ENCODE results near the gene ST6GALNAC2.

The ST6GALNAC2 gene

GRCh38 chr17:76601065-76601464 lies 15.4 kb upstream of the ST6GALNAC2 start:
- DNase-seq (ENCODE audit: insufficient read length, low spot score) (no peak), FAIRE-seq (no peak)

- DNase-seq (ENCODE audit: insufficient read length, low spot score) (no peak), FAIRE-seq (no peak)
Measured at GRCh38 chr17:76599694-76600460, 14.2 kb upstream of the ST6GALNAC2 start.

- DNase-seq (ENCODE audit: insufficient read length, low spot score) (no peak), FAIRE-seq (no peak)
Measured at GRCh38 chr17:76598004-76598439, 12.4 kb upstream of the ST6GALNAC2 start.

- DNase-seq (ENCODE audit: insufficient read length, low spot score) = no peak
- FAIRE-seq = no peak
Measured at GRCh38 chr17:76597156-76598003, 11.7 kb upstream of the ST6GALNAC2 start.

- FAIRE-seq (no peak), DNase-seq (ENCODE audit: insufficient read length, low spot score) (no peak)
Measured at GRCh38 chr17:76594690-76595089, 9.0 kb upstream of the ST6GALNAC2 start.

GRCh38 chr17:76593959-76594358 lies 8.3 kb upstream of the ST6GALNAC2 start:
- FAIRE-seq (no peak), DNase-seq (ENCODE audit: insufficient read length, low spot score) (no peak)

- DNase-seq (ENCODE audit: insufficient read length, low spot score) (peak; percentile 39), FAIRE-seq (peak; percentile 40)
Measured at GRCh38 chr17:76593384-76593826, 7.7 kb upstream of the ST6GALNAC2 start.

GRCh38 chr17:76588182-76588581 lies 2.5 kb upstream of the ST6GALNAC2 start:
- DNase-seq (ENCODE audit: insufficient read length, low spot score) (no peak), FAIRE-seq (peak; percentile 51)

- no peak for FAIRE-seq
- no peak for DNase-seq (ENCODE audit: insufficient read length, low spot score)
Measured at GRCh38 chr17:76586741-76587487, 1.3 kb upstream of the ST6GALNAC2 start.

- DNase-seq (ENCODE audit: insufficient read length, low spot score) = no peak
- FAIRE-seq = no peak
Measured at GRCh38 chr17:76585033-76585648, 519 bp downstream of the ST6GALNAC2 start.

- FAIRE-seq = no peak
Measured at GRCh38 chr17:76584427-76585032, 1.1 kb downstream of the ST6GALNAC2 start.

GRCh38 chr17:76582660-76583059 lies 3.0 kb downstream of the ST6GALNAC2 start:
- no peak for FAIRE-seq

More at GRCh38 chr17:76584427-76585032, 1.1 kb downstream of the ST6GALNAC2 start:
- DNase-seq (ENCODE audit: insufficient read length, low spot score) = no peak

GRCh38 chr17:76581515-76581914 lies 4.1 kb downstream of the ST6GALNAC2 start:
- FAIRE-seq (no peak), DNase-seq (ENCODE audit: insufficient read length, low spot score) (no peak)

More at GRCh38 chr17:76582660-76583059, 3.0 kb downstream of the ST6GALNAC2 start:
- no peak for DNase-seq (ENCODE audit: insufficient read length, low spot score)

- FAIRE-seq = no peak
- DNase-seq (ENCODE audit: insufficient read length, low spot score) = no peak
Measured at GRCh38 chr17:76579281-76579680, 6.4 kb downstream of the ST6GALNAC2 start.

GRCh38 chr17:76578376-76578775 lies 7.3 kb downstream of the ST6GALNAC2 start:
- FAIRE-seq (no peak), DNase-seq (ENCODE audit: insufficient read length, low spot score) (no peak)

GRCh38 chr17:76577876-76578275 lies 7.8 kb downstream of the ST6GALNAC2 start:
- FAIRE-seq (no peak), DNase-seq (ENCODE audit: insufficient read length, low spot score) (no peak)

- FAIRE-seq (no peak), DNase-seq (ENCODE audit: insufficient read length, low spot score) (no peak)
Measured at GRCh38 chr17:76576189-76576588, 9.5 kb downstream of the ST6GALNAC2 start.

- no peak for FAIRE-seq
Measured at GRCh38 chr17:76575570-76575969, 10.1 kb downstream of the ST6GALNAC2 start.

GRCh38 chr17:76574166-76574565 lies 11.5 kb downstream of the ST6GALNAC2 start:
- no peak for DNase-seq (ENCODE audit: insufficient read length, low spot score)
- no peak for FAIRE-seq

More at GRCh38 chr17:76575570-76575969, 10.1 kb downstream of the ST6GALNAC2 start:
- DNase-seq (ENCODE audit: insufficient read length, low spot score) = no peak

GRCh38 chr17:76573096-76573495 lies 12.6 kb downstream of the ST6GALNAC2 start:
- no peak for FAIRE-seq
- DNase-seq (ENCODE audit: insufficient read length, low spot score) = no peak
